ENCODE measurements around the gene ANGPTL4.

ANGPTL4 gene

DNA sequence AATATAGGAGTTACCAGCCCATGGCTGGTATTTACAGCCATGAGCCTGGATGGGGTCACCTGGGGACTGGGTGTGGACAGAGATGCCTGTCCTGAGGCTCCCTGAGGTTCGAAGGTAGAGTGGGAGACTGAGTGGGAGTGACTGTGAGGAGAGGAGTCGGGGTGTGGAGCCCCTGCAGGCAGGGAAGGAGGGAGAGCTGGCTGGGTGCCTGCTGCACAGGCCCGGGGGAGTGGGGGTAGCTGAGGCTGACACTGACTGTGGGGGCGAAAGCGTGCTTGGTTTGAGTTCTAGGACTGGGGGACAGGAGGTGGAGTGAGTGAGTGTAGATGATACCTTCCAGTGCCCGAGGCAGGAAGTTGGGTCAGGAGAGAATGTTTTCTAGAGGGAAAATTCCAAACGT lies 33.3 kb downstream of the ANGPTL4 start:
- Histone ChIP-seq H3K9me2 (replicated peaks; ENCODE audit: control insufficient read depth, low read length) (no peaks in the 10 kb centered on the region), H3K4me3 (ENCODE audit: low read length) (no peak overlapping the region), H3K27me3 (ENCODE audit: control insufficient read depth, low read length) (no peaks in the 10 kb centered on the region), H4K20me1 (ENCODE audit: control insufficient read depth, insufficient read depth, low read depth, low read length) (no peaks in the 10 kb centered on the region; the same call in 1 of the 2 replicates), H3F3A (ENCODE audit: control insufficient read depth, insufficient read depth) (no peaks in the 10 kb centered on the region), H3K79me2 (ENCODE audit: control insufficient read depth, low read length) (peaks cover 45% of the 10 kb centered on the region), H3K27ac (ENCODE audit: low read depth, low read length) (no peak overlapping the region), H3K4me1 (ENCODE audit: control insufficient read depth, low read length) (no peaks in the 10 kb centered on the region), H3K36me3 (ENCODE audit: control insufficient read depth, low read length) (peaks cover 2% of the 10 kb centered on the region; the same call in 1 of the 2 replicates), H3K9me3 (ENCODE audit: control insufficient read depth, insufficient read depth, low read length) (no peaks in the 10 kb centered on the region), H3K4me2 (ENCODE audit: low read length) (no peak overlapping the region)
- TF ChIP-seq EZH2phosphoT487 (IDR thresholded peaks at IDR 0.05; ENCODE audit: borderline replicate concordance, low read length) = no peak
- TF ChIP-seq, protein P1, sequence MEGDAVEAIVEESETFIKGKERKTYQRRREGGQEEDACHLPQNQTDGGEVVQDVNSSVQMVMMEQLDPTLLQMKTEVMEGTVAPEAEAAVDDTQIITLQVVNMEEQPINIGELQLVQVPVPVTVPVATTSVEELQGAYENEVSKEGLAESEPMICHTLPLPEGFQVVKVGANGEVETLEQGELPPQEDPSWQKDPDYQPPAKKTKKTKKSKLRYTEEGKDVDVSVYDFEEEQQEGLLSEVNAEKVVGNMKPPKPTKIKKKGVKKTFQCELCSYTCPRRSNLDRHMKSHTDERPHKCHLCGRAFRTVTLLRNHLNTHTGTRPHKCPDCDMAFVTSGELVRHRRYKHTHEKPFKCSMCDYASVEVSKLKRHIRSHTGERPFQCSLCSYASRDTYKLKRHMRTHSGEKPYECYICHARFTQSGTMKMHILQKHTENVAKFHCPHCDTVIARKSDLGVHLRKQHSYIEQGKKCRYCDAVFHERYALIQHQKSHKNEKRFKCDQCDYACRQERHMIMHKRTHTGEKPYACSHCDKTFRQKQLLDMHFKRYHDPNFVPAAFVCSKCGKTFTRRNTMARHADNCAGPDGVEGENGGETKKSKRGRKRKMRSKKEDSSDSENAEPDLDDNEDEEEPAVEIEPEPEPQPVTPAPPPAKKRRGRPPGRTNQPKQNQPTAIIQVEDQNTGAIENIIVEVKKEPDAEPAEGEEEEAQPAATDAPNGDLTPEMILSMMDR (IDR thresholded peaks at IDR 0.05; ENCODE audit: low read depth, low read length, poor library complexity, severe bottlenecking) = no peak

DNA sequence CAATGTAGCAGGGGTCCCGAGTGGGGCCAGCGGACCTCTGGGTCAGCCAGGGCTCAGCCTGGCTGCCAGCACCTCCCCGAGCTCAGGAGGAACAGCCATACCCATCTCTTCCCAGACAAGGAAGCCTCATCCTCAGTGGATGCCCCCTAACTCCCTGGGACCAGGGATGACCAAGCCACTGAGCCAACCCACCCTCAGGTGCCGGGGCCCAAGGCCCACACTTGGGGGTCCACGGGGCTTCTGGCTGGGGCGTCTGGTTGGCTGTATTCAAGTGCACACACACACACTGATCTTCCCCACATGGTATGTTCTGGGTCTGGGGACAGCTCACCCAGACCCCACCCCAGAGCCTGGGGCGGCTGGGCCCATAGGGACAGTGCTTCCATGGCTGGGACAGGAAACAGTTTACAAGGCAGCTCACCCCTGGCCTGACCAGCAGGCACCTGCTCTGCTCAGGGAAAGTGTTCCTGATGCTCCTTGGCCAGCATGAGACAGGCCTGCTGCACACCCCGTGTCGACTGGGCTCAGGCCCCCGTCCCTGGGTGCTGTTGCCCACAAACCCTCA lies 33.9 kb downstream of the ANGPTL4 start:
- H3K79me2 ChIP-seq (ENCODE audit: control insufficient read depth, low read length) = peaks cover 42% of the 10 kb centered on the region
- no peak overlapping the region for H3K27ac ChIP-seq (ENCODE audit: low read depth, low read length)
- H3K9me2 ChIP-seq (replicated peaks; ENCODE audit: control insufficient read depth, low read length) = no peaks in the 10 kb centered on the region
- H3K4me1 ChIP-seq (ENCODE audit: control insufficient read depth, low read length) = no peaks in the 10 kb centered on the region
- H3F3A ChIP-seq (ENCODE audit: control insufficient read depth, insufficient read depth) = no peaks in the 10 kb centered on the region
- no peak overlapping the region for H3K4me3 ChIP-seq (ENCODE audit: low read length)
- peaks cover 4% of the 10 kb centered on the region; the same call in 1 of the 2 replicates for H3K36me3 ChIP-seq (ENCODE audit: control insufficient read depth, low read length)
- no peak overlapping the region for H3K4me2 ChIP-seq (ENCODE audit: low read length)
- no peaks in the 10 kb centered on the region; the same call in 1 of the 2 replicates for H4K20me1 ChIP-seq (ENCODE audit: control insufficient read depth, insufficient read depth, low read depth, low read length)
- H3K9me3 ChIP-seq (ENCODE audit: control insufficient read depth, insufficient read depth, low read length) = no peaks in the 10 kb centered on the region
- no peak for TF ChIP-seq EZH2phosphoT487 (IDR thresholded peaks at IDR 0.05; ENCODE audit: borderline replicate concordance, low read length)
- TF ChIP-seq, protein P1 (IDR thresholded peaks at IDR 0.05; ENCODE audit: low read depth, low read length, poor library complexity, severe bottlenecking) = no peak
- no peaks in the 10 kb centered on the region for H3K27me3 ChIP-seq (ENCODE audit: control insufficient read depth, low read length)

DNA sequence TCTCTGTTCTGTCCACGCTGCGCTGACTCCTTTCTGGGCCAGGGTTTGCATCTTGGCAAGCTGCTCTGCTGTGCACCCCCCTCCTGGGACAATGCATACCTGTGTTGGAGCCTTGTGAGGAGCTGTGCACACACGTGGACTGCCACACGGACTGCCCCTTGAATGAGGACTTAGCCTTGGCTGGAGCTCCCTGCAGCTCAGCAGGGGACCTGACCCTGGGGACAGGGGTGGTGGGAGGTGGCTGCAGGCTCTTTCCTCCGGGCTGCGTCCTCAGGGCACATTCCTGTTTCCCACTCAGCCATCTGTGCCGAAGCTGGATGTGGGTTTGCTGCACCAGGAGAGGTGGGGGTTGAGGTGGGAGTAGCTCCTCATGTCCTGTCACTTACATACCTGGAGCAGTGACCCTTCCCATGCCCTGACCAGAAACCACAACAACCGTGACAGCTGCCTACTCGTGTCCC lies 34.4 kb downstream of the ANGPTL4 start:
- peaks cover 4% of the 10 kb centered on the region; the same call in 1 of the 2 replicates for H3K36me3 ChIP-seq (ENCODE audit: control insufficient read depth, low read length)
- H3K9me2 ChIP-seq (replicated peaks; ENCODE audit: control insufficient read depth, low read length) = no peaks in the 10 kb centered on the region
- no peaks in the 10 kb centered on the region for H3K27me3 ChIP-seq (ENCODE audit: control insufficient read depth, low read length)
- no peaks in the 10 kb centered on the region for H3K9me3 ChIP-seq (ENCODE audit: control insufficient read depth, insufficient read depth, low read length)
- H3K27ac ChIP-seq (ENCODE audit: low read depth, low read length) = no peak overlapping the region
- no peak overlapping the region for H3K4me3 ChIP-seq (ENCODE audit: low read length)
- no peaks in the 10 kb centered on the region for H3F3A ChIP-seq (ENCODE audit: control insufficient read depth, insufficient read depth)
- no peaks in the 10 kb centered on the region; the same call in 1 of the 2 replicates for H4K20me1 ChIP-seq (ENCODE audit: control insufficient read depth, insufficient read depth, low read depth, low read length)
- H3K4me2 ChIP-seq (ENCODE audit: low read length) = no peak overlapping the region
- no peaks in the 10 kb centered on the region for H3K4me1 ChIP-seq (ENCODE audit: control insufficient read depth, low read length)
- no peak for TF ChIP-seq EZH2phosphoT487 (IDR thresholded peaks at IDR 0.05; ENCODE audit: borderline replicate concordance, low read length)
- TF ChIP-seq, protein P1 (IDR thresholded peaks at IDR 0.05; ENCODE audit: low read depth, low read length, poor library complexity, severe bottlenecking) = no peak
- peaks cover 37% of the 10 kb centered on the region for H3K79me2 ChIP-seq (ENCODE audit: control insufficient read depth, low read length)

Measured in DOHH2 (cell line).